Neural crest cell (in vitro differentiated cells): Measurements from ENCODE around the gene SLC37A1. TPM values are rescaled to one million over a fixed set of nuclear protein-coding genes. Genes with fewer than 3 reads are reported as not detected.

Experiments used
- DNase-seq: peaks from one replicate; pipeline ENCODE4 v3.0.0; 2021; ENCODE audit warnings: low read depth, mixed read lengths, low spot score
- H3K27ac Mint-ChIP-seq: one replicate; pipeline ENCODE4 v1.8.0; 2021; ENCODE audit warnings: mild to moderate bottlenecking, mixed read lengths; ENCODE audit not compliant: unreplicated experiment
- H3K27me3 Mint-ChIP-seq: 2 replicates; pipeline ENCODE4 v1.8.0; 2021; ENCODE audit warnings: low read depth, mild to moderate bottlenecking, mixed read lengths
- H3K36me3 Mint-ChIP-seq: 2 replicates; pipeline ENCODE4 v1.8.0; 2021; ENCODE audit warnings: low read depth, mild to moderate bottlenecking, mixed read lengths
- H3K4me1 Mint-ChIP-seq: 2 replicates; pipeline ENCODE4 v1.8.0; 2021; ENCODE audit warnings: mixed read lengths
- H3K4me3 Mint-ChIP-seq: one replicate; pipeline ENCODE4 v1.8.0; 2021; ENCODE audit warnings: mild to moderate bottlenecking, mixed read lengths
- H3K9me3 Mint-ChIP-seq: 2 replicates; pipeline ENCODE4 v1.8.0; 2021; ENCODE audit warnings: mixed read lengths
- total RNA-seq: library from RNA; stranded (reverse); gene quantifications from 2 replicates; pipeline ENCODE4 v1.2.1, GENCODE V29; 2021
- TF ChIP-seq, protein P1 (sequence below): fragments of 200-600 bp; sonication (generic); conservative IDR thresholded peaks from 2 replicates; pipeline ENCODE4 v1.5.0; 2021; ENCODE audit warnings: antibody characterized with exemption, mild to moderate bottlenecking

SLC37A1 gene
- total RNA-seq, 1 donor from 2014 or later, result 9.1 TPM

DNA sequence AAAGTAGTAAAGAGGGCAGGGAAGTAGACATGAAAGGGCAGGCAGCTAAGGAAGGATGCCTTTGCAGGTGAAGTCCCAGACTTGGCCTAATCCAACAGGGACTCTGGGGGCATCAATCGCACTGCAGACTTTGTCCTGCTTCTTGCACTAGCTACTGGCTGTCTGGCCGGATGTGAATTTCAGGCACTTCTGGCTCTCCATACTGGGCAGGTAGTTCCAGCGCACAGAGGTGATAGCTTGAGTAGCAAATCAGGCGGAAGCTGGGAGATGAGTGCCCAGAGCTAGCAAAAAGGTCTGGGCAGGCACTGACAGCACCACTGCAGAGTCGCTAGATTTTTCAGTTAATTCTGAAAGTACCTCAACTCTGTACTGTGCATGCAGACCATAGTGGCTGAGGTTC lies 18.6 kb upstream of the SLC37A1 start:
- DNase-seq, result no peak
- H3K36me3 Mint-ChIP-seq, result no peaks in the 10 kb centered on the region
- TF ChIP-seq, protein P1, sequence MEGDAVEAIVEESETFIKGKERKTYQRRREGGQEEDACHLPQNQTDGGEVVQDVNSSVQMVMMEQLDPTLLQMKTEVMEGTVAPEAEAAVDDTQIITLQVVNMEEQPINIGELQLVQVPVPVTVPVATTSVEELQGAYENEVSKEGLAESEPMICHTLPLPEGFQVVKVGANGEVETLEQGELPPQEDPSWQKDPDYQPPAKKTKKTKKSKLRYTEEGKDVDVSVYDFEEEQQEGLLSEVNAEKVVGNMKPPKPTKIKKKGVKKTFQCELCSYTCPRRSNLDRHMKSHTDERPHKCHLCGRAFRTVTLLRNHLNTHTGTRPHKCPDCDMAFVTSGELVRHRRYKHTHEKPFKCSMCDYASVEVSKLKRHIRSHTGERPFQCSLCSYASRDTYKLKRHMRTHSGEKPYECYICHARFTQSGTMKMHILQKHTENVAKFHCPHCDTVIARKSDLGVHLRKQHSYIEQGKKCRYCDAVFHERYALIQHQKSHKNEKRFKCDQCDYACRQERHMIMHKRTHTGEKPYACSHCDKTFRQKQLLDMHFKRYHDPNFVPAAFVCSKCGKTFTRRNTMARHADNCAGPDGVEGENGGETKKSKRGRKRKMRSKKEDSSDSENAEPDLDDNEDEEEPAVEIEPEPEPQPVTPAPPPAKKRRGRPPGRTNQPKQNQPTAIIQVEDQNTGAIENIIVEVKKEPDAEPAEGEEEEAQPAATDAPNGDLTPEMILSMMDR, result no peak
- no peak overlapping the region for H3K4me3 Mint-ChIP-seq
- no peaks in the 10 kb centered on the region for H3K9me3 Mint-ChIP-seq
- H3K27me3 Mint-ChIP-seq, result peaks cover 9% of the 10 kb centered on the region
- peaks cover 26% of the 10 kb centered on the region for H3K4me1 Mint-ChIP-seq
- no peak overlapping the region for H3K27ac Mint-ChIP-seq

DNA sequence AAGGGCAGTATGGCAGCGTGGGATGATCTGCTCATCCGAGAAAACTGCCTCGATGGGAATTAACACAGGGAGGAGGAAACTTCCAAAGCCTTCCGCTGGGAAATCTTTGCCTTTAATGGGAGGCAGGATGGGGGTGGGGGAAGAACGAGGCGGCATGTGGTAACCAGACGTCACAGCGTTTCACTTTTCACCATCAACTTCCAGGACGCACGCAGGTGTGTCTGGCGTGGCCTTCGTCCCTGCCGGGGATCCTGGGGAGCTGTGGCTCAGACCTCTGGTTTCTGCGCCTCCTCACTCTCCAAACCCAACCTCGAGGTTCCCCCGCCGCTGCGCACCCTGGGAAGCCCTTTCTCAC lies 17.9 kb upstream of the SLC37A1 start:
- no peak overlapping the region for H3K27ac Mint-ChIP-seq
- no peaks in the 10 kb centered on the region for H3K36me3 Mint-ChIP-seq
- TF ChIP-seq, protein P1, result peak; percentile 18
- no peak for DNase-seq
- peaks cover 26% of the 10 kb centered on the region for H3K4me1 Mint-ChIP-seq
- H3K27me3 Mint-ChIP-seq, result peaks cover 9% of the 10 kb centered on the region
- H3K9me3 Mint-ChIP-seq, result no peaks in the 10 kb centered on the region
- peak overlapping the region; percentile 82 for H3K4me3 Mint-ChIP-seq

DNA sequence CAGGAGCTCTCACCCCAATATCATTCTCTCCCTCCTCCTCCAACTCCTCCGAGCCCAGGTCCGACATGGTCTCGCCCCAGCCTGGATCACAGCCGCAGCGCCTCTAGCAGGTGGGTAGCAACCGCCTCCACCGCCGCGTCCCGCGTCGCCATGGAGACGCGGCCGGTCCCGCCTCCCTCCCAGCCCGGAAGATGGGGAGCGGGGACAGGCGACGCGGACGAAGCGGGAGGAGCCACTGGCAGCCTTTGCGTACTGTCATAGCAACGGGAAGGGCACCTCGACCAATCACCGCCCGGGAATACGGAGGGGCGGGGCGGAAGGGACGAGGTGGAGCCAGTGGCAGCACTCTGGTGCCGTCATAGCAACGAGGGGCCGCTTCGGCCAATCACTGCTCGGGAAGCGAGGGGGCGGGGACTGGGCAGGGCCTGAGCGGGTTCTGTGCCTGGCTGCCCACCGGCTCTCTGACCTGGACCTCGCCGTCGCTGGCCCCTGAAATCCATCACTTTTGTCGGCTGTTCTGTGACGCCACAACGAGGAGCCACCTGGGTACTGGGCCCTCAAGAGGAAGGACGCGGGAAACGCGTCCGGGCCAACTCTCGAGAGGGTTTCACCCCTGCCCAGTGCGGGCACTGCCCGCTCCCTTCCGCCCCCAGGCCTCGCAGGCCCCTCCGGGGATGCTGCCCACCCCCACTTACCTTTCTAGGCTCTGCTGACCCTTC lies 17.4 kb upstream of the SLC37A1 start, which contains the start of gene RSPH1:
RSPH1 (minus strand) TSS at position 105 of the 719 bp plus-strand sequence; CDS start at position 67, 38 bp downstream.
- H3K36me3 Mint-ChIP-seq, result no peaks in the 10 kb centered on the region
- peak; percentile 99 for DNase-seq
- peaks cover 7% of the 10 kb centered on the region for H3K27me3 Mint-ChIP-seq

DNA sequence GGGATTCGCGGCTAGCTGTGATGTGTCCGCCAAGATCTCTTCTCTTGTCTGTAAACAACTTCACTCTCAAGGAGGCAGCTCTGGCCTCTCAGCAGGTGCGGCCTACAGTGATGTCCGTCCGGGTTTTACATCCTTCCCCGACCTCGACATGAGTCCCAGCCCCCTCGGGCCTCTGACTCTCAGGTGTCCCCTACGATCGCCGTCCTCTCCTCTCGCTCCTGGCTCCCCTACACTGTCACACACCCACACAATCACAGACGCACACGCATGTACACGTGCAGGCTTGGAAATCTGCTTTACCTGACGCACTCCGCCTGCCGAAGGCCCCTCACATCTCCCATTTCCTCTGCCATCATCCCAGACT lies 16.8 kb upstream of the SLC37A1 start:
- Mint-ChIP-seq H3K4me1 (peaks cover 26% of the 10 kb centered on the region), H3K4me3 (peak overlapping the region; percentile 82), H3K9me3 (no peaks in the 10 kb centered on the region), H3K36me3 (no peaks in the 10 kb centered on the region), H3K27ac (peak overlapping the region; percentile 95), H3K27me3 (peaks cover 7% of the 10 kb centered on the region)
- TF ChIP-seq, protein P1, result no peak
- DNase-seq, result no peak

More for the DNA sequence above, 17.4 kb upstream of the SLC37A1 start, which contains the start of gene RSPH1:
- Mint-ChIP-seq H3K4me3 (peak within 1 kb of the TSS; percentile 82), H3K9me3 (no peaks in the 10 kb centered on the region), H3K27ac (peak within 1 kb of the TSS; percentile 95), H3K4me1 (peaks cover 26% of the 10 kb centered on the region)
- TF ChIP-seq, protein P1, result peak; percentile 9

DNA sequence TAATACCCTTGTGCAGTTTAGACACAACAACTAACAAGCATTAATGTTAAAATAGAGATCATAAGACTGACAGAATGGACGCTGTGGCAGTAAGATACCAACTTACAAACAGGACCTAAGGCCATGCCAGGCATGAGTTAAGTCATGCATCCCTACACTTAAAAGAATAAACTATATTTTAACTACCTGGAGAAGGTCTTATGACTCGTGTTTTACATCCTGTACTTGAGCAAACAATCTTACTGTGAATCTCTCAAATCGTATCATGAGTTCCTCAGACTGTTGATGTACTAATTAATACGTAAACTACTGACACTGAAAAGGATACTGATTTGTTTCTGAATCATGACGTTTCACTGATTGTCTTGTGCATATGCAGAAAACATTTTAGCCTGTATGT lies 15.6 kb upstream of the SLC37A1 start:
- TF ChIP-seq, protein P1, result no peak
- no peak for DNase-seq
- Mint-ChIP-seq H3K27ac (no peak overlapping the region), H3K9me3 (no peaks in the 10 kb centered on the region), H3K36me3 (no peaks in the 10 kb centered on the region), H3K27me3 (peaks cover 7% of the 10 kb centered on the region), H3K4me1 (peaks cover 26% of the 10 kb centered on the region), H3K4me3 (no peak overlapping the region)
